ENCODE data around the gene SEMA6B.

SEMA6B gene

GRCh38 chr19:4580021-4580901 lies 20.8 kb upstream of the SEMA6B start:
- ChIA-PET CTCF (interaction anchor here (0.6 to 1.9 kb wide), 7 partner anchors 13 to 300 kb away, joined by 3 to 14 read pairs (median 5); no protein-coding TSS in a partner anchor), POLR2A (ENCODE audit: low non-redundant PET) (no interaction called here)
- TF ChIP-seq, protein P1, sequence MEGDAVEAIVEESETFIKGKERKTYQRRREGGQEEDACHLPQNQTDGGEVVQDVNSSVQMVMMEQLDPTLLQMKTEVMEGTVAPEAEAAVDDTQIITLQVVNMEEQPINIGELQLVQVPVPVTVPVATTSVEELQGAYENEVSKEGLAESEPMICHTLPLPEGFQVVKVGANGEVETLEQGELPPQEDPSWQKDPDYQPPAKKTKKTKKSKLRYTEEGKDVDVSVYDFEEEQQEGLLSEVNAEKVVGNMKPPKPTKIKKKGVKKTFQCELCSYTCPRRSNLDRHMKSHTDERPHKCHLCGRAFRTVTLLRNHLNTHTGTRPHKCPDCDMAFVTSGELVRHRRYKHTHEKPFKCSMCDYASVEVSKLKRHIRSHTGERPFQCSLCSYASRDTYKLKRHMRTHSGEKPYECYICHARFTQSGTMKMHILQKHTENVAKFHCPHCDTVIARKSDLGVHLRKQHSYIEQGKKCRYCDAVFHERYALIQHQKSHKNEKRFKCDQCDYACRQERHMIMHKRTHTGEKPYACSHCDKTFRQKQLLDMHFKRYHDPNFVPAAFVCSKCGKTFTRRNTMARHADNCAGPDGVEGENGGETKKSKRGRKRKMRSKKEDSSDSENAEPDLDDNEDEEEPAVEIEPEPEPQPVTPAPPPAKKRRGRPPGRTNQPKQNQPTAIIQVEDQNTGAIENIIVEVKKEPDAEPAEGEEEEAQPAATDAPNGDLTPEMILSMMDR (conservative IDR thresholded peaks at IDR 0.05; ENCODE audit: low read depth), result no peak
- no peak overlapping the region for H3K27ac ChIP-seq
- DNase-seq (ENCODE audit: low spot score), result no peak

DNA sequence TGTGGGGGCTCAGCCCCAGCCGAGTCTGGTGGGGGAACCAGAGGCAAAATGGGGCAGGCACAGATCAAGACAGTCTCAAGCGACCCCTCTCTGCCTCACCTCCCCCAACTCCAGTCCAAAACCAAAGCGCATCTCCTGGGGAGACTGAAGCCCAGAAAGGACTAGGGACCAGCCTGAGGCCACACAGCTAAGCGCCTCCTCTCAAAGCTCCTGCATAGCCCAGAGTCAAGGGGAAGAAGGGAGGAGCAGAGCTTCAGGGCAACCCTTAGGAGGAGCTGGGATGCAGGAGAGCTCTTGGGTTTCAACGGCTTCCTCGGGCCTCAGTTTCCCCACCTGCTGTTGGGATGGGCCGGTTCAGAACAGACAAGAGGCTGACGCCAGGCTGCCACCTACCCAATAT lies 19.9 kb upstream of the SEMA6B start:
- DNase-seq (ENCODE audit: low spot score), result no peak
- TF ChIP-seq, protein P1 (conservative IDR thresholded peaks at IDR 0.05; ENCODE audit: low read depth), result no peak
- no peak overlapping the region for H3K27ac ChIP-seq
- ChIA-PET CTCF (interaction anchor here (0.6 to 1.9 kb wide), 4 partner anchors 12 to 170 kb away, joined by 4 to 14 read pairs (median 7); no protein-coding TSS in a partner anchor), POLR2A (ENCODE audit: low non-redundant PET) (interaction anchor here (0.6 kb wide), 1 partner anchor 1618 kb away, joined by 6 read pairs; no protein-coding TSS in a partner anchor)

- TF ChIP-seq, protein P1 (conservative IDR thresholded peaks at IDR 0.05; ENCODE audit: low read depth), result no peak
- POLR2A ChIA-PET (ENCODE audit: low non-redundant PET), result interaction anchor here (0.6 kb wide), 1 partner anchor 1619 kb away, joined by 6 read pairs; no protein-coding TSS in a partner anchor
- DNase-seq (ENCODE audit: low spot score), result no peak
- CTCF ChIA-PET, result interaction anchor here (0.6 to 1.9 kb wide), 6 partner anchors 12 to 169 kb away, joined by 3 to 14 read pairs (median 4); no protein-coding TSS in a partner anchor
- no peak overlapping the region for H3K27ac ChIP-seq
These were observed 19.2 kb upstream of the SEMA6B start for GRCh38 chr19:4578552-4579248.

- no peak overlapping the region; the same call in 1 of the 2 replicates for H3K27ac ChIP-seq
- TF ChIP-seq, protein P1 (conservative IDR thresholded peaks at IDR 0.05; ENCODE audit: low read depth), result no peak
- ChIA-PET POLR2A (ENCODE audit: low non-redundant PET) (no interaction called here), CTCF (interaction anchor here (0.6 to 1.9 kb wide), 6 partner anchors 18 to 767 kb away, joined by 3 to 11 read pairs (median 4); no protein-coding TSS in a partner anchor)
- no peak for DNase-seq (ENCODE audit: low spot score)
These were observed 17.7 kb upstream of the SEMA6B start for GRCh38 chr19:4577020-4577782.

DNA sequence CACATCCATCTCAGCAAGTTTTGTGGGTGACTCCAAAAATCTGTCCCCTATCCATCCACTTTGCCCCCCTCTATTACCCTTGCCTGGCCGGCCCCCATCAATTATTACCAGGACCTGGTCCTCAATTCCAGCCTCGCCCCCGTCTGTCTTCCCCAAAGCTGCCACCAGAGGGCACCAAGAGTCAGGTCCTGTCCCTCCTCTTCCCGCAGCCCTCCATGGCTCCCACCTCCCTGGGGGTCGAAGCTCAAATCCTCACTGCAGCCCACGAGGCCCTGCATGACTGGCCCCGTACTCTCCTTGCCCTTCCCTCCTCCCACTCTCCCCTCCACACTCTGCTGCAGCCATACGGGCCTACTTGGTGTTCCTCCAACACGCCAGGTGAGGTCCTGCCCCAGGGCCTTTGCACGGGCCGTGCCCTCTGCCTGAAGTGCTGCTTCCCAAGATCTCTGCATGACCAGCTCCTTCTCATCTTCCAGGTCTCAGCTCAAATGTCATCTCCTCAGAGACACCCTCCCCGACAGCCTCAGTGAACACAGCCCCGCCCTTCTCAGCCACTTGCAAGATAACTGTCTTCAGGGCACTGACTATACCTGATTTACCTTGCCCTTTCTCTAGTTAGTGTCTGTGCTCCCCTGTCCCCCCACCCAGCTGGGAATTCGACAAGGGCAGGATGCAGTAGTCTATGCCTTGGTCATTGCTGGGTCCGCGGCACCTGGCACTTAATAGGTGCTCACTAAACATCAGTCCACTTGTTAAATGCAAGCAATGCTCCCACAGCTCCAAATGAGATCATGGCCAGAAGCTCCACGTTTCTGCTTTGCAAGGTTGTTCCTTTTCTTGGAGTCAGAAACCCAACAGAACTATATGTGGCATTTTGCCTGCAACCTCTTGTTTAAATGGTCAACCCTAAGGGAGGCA lies 16.8 kb upstream of the SEMA6B start:
- no peak for DNase-seq (ENCODE audit: low spot score)
- POLR2A ChIA-PET (ENCODE audit: low non-redundant PET), result no interaction called here
- TF ChIP-seq, protein P1 (conservative IDR thresholded peaks at IDR 0.05; ENCODE audit: low read depth), result peak; percentile 75
- H3K27ac ChIP-seq, result peak overlapping the region; percentile 61
- CTCF ChIA-PET, result interaction anchor here (0.7 to 1.9 kb wide), 15 partner anchors 9 to 1434 kb away, joined by 3 to 11 read pairs (median 4); no protein-coding TSS in a partner anchor
